ENCODE results near the gene FOXL1.

DNA sequence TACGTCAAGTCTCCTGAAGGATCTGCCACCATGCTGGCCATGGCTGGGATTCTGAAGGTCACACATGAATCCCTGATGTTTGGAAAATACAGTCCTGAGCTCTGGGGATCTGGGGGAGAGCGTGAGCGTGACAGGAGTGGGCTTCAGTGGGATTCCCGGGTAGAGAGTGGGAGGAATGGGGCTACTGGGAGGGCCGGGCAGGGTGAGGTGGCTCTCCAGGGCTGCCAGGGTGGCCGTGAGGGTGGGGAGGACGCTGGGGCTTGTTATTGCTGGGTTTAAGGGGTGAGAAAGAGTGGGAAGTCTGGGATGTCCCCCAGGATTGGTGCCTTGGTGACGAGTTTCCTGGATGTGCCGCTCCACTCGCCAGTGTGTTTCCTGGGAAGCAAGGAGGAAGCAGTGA, 31.3 kb downstream of the FOXL1 start:
- no peak for TF ChIP-seq JUND (IDR thresholded peaks at IDR 0.05)
- TF ChIP-seq, protein P1, sequence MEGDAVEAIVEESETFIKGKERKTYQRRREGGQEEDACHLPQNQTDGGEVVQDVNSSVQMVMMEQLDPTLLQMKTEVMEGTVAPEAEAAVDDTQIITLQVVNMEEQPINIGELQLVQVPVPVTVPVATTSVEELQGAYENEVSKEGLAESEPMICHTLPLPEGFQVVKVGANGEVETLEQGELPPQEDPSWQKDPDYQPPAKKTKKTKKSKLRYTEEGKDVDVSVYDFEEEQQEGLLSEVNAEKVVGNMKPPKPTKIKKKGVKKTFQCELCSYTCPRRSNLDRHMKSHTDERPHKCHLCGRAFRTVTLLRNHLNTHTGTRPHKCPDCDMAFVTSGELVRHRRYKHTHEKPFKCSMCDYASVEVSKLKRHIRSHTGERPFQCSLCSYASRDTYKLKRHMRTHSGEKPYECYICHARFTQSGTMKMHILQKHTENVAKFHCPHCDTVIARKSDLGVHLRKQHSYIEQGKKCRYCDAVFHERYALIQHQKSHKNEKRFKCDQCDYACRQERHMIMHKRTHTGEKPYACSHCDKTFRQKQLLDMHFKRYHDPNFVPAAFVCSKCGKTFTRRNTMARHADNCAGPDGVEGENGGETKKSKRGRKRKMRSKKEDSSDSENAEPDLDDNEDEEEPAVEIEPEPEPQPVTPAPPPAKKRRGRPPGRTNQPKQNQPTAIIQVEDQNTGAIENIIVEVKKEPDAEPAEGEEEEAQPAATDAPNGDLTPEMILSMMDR (IDR thresholded peaks at IDR 0.05 in 2 of 3, conservative IDR thresholded peaks at IDR 0.05 in 1 of 3; ENCODE audit: borderline replicate concordance in 1 of 3, insufficient read depth in 1 of 3, low read depth in 2 of 3, low read length in 2 of 3), result no peak
- no peak for TF ChIP-seq EZH2 (IDR thresholded peaks at IDR 0.05)
- TF ChIP-seq POLR2A (IDR thresholded peaks at IDR 0.05; ENCODE audit: borderline replicate concordance, extremely low read depth, insufficient read depth, insufficient read length), result no peak
- no peak for TF ChIP-seq RAD21 (IDR thresholded peaks at IDR 0.05; ENCODE audit: low read depth)
- TF ChIP-seq POLR2AphosphoS5 (IDR thresholded peaks at IDR 0.05; ENCODE audit: low read depth, low read length), result no peak
- TF ChIP-seq, protein P2, sequence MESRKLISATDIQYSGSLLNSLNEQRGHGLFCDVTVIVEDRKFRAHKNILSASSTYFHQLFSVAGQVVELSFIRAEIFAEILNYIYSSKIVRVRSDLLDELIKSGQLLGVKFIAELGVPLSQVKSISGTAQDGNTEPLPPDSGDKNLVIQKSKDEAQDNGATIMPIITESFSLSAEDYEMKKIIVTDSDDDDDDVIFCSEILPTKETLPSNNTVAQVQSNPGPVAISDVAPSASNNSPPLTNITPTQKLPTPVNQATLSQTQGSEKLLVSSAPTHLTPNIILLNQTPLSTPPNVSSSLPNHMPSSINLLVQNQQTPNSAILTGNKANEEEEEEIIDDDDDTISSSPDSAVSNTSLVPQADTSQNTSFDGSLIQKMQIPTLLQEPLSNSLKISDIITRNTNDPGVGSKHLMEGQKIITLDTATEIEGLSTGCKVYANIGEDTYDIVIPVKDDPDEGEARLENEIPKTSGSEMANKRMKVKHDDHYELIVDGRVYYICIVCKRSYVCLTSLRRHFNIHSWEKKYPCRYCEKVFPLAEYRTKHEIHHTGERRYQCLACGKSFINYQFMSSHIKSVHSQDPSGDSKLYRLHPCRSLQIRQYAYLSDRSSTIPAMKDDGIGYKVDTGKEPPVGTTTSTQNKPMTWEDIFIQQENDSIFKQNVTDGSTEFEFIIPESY (IDR thresholded peaks at IDR 0.05; ENCODE audit: extremely low read depth, insufficient replicate concordance, low read length), result no peak
- TF ChIP-seq ZNF274 (IDR thresholded peaks at IDR 0.05; ENCODE audit: low read depth, low read length), result no peak

All from HCT116 (cell line).